IMR-90 (cell line): Measurements from ENCODE around the gene PROK2. TPM values are rescaled to one million over a fixed set of nuclear protein-coding genes. Genes with fewer than 3 reads are reported as not detected.

Source experiments
- ATAC-seq: fragments of 200-7000 bp; cut with Tn5 transposase; 2 replicates; pipeline ENCODE4 v1.9.1; 2020; ENCODE audit warnings: low read depth, mild to moderate bottlenecking, moderate library complexity
- BruUV-seq: library from RNA; stranded (reverse); fragments of 400-500 nt; replicated peaks from 2 replicates; lab custom pipeline; 2021; lab: Mats Ljungman, UMichigan
- CTCF ChIA-PET: fragments of 300-600 bp; formaldehyde crosslinking; extraction: SDS; loops from one replicate; lab custom pipeline; 2021; ENCODE audit warnings: antibody characterized with exemption; lab: Yijun Ruan, JAX
- POLR2A ChIA-PET: fragments of 300-600 bp; sonication (Branson Sonifier 250); formaldehyde crosslinking; loops from one replicate; lab custom pipeline; 2022; ENCODE audit warnings: antibody characterized with exemption; ENCODE audit not compliant: unreplicated experiment; lab: Charles Lee
- DNase-seq: peaks from one replicate; pipeline ENCODE4 v3.0.0; 2013
- H2AFZ ChIP-seq: replicated peaks from 2 replicates; pipeline ENCODE3; 2013; ENCODE audit warnings: low read length, mild to moderate bottlenecking; ENCODE audit not compliant: poor library complexity
- H2AK5ac ChIP-seq: 2 replicates; pipeline ENCODE4 v1.6.1; 2013; ENCODE audit warnings: low read depth, low read length, inconsistent platforms
- H2AK9ac ChIP-seq: replicated peaks from 2 replicates; pipeline ENCODE3; 2013; ENCODE audit warnings: mild to moderate bottlenecking, low read depth, low read length, moderate library complexity; ENCODE audit not compliant: poor library complexity
- H2BK120ac ChIP-seq: 2 replicates; pipeline ENCODE4 v1.6.1; 2013; ENCODE audit warnings: low read depth, low read length, inconsistent platforms
- H2BK15ac ChIP-seq: 3 replicates; pipeline ENCODE4 v1.6.1; 2013; ENCODE audit warnings: low read depth, low read length, inconsistent platforms
- H2BK20ac ChIP-seq: 2 replicates; pipeline ENCODE4 v1.6.1; 2013; ENCODE audit warnings: low read depth, mild to moderate bottlenecking, inconsistent platforms, low read length, moderate library complexity
- H2BK5ac ChIP-seq: 2 replicates; pipeline ENCODE4 v1.6.1; 2013; ENCODE audit warnings: mild to moderate bottlenecking, low read depth, low read length, inconsistent platforms; ENCODE audit not compliant: poor library complexity, severe bottlenecking
- H3K14ac ChIP-seq: replicated peaks from 2 replicates; pipeline ENCODE4 v1.6.1; 2013; ENCODE audit warnings: low read depth, low read length, inconsistent platforms
- H3K18ac ChIP-seq: 2 replicates; pipeline ENCODE4 v1.6.1; 2013; ENCODE audit warnings: low read depth, low read length, control low read depth
- H3K23ac ChIP-seq: 2 replicates; pipeline ENCODE4 v1.6.1; 2013; ENCODE audit warnings: low read depth, low read length, inconsistent platforms
- H3K27ac ChIP-seq: 2 replicates; pipeline ENCODE4 v1.5.1; 2013; ENCODE audit warnings: mild to moderate bottlenecking, control low read depth, low read length; ENCODE audit not compliant: insufficient read depth
- H3K27me3 ChIP-seq: 2 replicates; pipeline ENCODE4 v1.6.1; 2013; ENCODE audit warnings: low read length; ENCODE audit not compliant: control insufficient read depth, insufficient read depth
- H3K36me3 ChIP-seq: 2 replicates; pipeline ENCODE4 v1.6.1; 2013; ENCODE audit warnings: low read length, mixed read lengths; ENCODE audit not compliant: control insufficient read depth, insufficient read depth
- H3K4ac ChIP-seq: 2 replicates; pipeline ENCODE4 v1.6.1; 2013; ENCODE audit warnings: low read depth, low read length, inconsistent platforms
- H3K4me1 ChIP-seq: 2 replicates; pipeline ENCODE4 v1.6.1; 2013; ENCODE audit warnings: low read length, mixed read lengths; ENCODE audit not compliant: control insufficient read depth, insufficient read depth
- H3K4me2 ChIP-seq: 2 replicates; pipeline ENCODE4 v1.6.1; 2013; ENCODE audit warnings: low read depth, mild to moderate bottlenecking, control low read depth, low read length, moderate library complexity
- H3K4me3 ChIP-seq: 2 replicates; pipeline ENCODE4 v1.5.1; 2013; ENCODE audit warnings: low read depth, mild to moderate bottlenecking, control low read depth, low read length, moderate library complexity; ENCODE audit not compliant: insufficient read depth
- H3K56ac ChIP-seq: 2 replicates; pipeline ENCODE4 v1.6.1; 2013; ENCODE audit warnings: low read length, inconsistent platforms; ENCODE audit not compliant: insufficient read depth; ENCODE audit errors: extremely low read depth
- H3K79me1 ChIP-seq, 2 experiments: 2 replicates each; pipeline ENCODE4 v1.6.1; 2013; ENCODE audit warnings: low read length in 2 of 2, inconsistent platforms in 1 of 2, low read depth in 1 of 2
- H3K9ac ChIP-seq: 2 replicates; pipeline ENCODE4 v1.6.1; 2013; ENCODE audit warnings: low read depth, low read length, control low read depth
- H3K9me1 ChIP-seq: 2 replicates; pipeline ENCODE4 v1.6.1; 2013; ENCODE audit warnings: low read length, inconsistent platforms; ENCODE audit not compliant: insufficient read depth
- H3K9me3 ChIP-seq: 2 replicates; pipeline ENCODE4 v1.6.1; 2013; ENCODE audit warnings: low read length; ENCODE audit not compliant: control insufficient read depth, insufficient read depth
- H4K20me1 ChIP-seq: 2 replicates; pipeline ENCODE4 v1.6.1; 2013; ENCODE audit warnings: low read length, inconsistent platforms; ENCODE audit not compliant: insufficient read depth
- H4K5ac ChIP-seq: 2 replicates; pipeline ENCODE4 v1.6.1; 2013; ENCODE audit warnings: mild to moderate bottlenecking, low read depth, low read length, control low read depth
- H4K8ac ChIP-seq, 2 experiments: 2 replicates each; pipeline ENCODE4 v1.6.1; 2013; ENCODE audit warnings: low read depth in 2 of 2, low read length in 2 of 2, control low read depth in 1 of 2, inconsistent platforms in 1 of 2
- H4K91ac ChIP-seq: 2 replicates; pipeline ENCODE4 v1.6.1; 2013; ENCODE audit warnings: low read depth, low read length, inconsistent platforms; ENCODE audit not compliant: insufficient read depth
- SMC3 ChIP-seq: fragments of 150-350 bp; IDR thresholded peaks from 2 replicates; pipeline ENCODE4 v1.6.1; 2016; ENCODE audit warnings: low read depth, mild to moderate bottlenecking, antibody characterized with exemption, low read length, moderate library complexity
- WGBS, 2 experiments: methylation state at CpG; one replicate each; pipeline versions ENCODE4 v1.1.5 to v1.1.7; 2013; ENCODE audit warnings: missing lambda C conversion rate in 2 of 2; ENCODE audit not compliant: insufficient read length in 1 of 2; ENCODE audit errors: extremely low coverage in 2 of 2; 5-methylcytosine and 5-hydroxymethylcytosine counted together
- dilution Hi-C: fragments of 300-500 bp; cut with HindIII; formaldehyde crosslinking; loops from one replicate; pipeline ENCODE4 v1.14.3; 2018; ENCODE audit warnings: low sequenced_read_pairs; ENCODE audit not compliant: unreplicated experiment
- in situ Hi-C: fragments of 300-500 bp; cut with MboI; formaldehyde crosslinking; loops from 3 replicates; pipeline ENCODE4 v1.14.3; 2019; ENCODE audit warnings: low sequenced_read_pairs, inconsistent platforms, mixed read lengths
- intact Hi-C: fragments of 100-400 bp; cut with micrococcal nuclease; formaldehyde crosslinking; loops from 2 replicates; pipeline ENCODE4 v1.10.0; 2022
- polyA plus RNA-seq, 3 experiments: library from polyadenylated mRNA; depleted of rRNA; stranded (reverse); fragments of >200 nt; gene quantifications; 2 replicates each; pipeline ENCODE4 v1.2.3, GENCODE V29; 2012; ENCODE audit warnings: low replicate concordance in 1 of 3
- total RNA-seq: library from RNA; depleted of rRNA; stranded (reverse); fragments of >200 nt; gene quantifications from 2 replicates; pipeline ENCODE4 v1.2.3, GENCODE V29; 2012
- TF ChIP-seq, protein P1 (sequence below): conservative IDR thresholded peaks from 2 replicates; pipeline ENCODE4 v1.5.1; 2012; ENCODE audit warnings: mild to moderate bottlenecking, low read depth, low read length, improper control_type of control experiment

The PROK2 gene
- total and polyA plus RNA-seq, 2 of the 4 experiments (the other 2 are of a cell fraction), result not detected

- Histone ChIP-seq H2BK5ac (no peak overlapping the region), H4K91ac (no peak overlapping the region), H3K4me2 (no peak overlapping the region), H4K20me1 (no peaks in the 10 kb centered on the region), H3K36me3 (no peaks in the 10 kb centered on the region), H3K79me1 (no peaks in the 10 kb centered on the region), H2AFZ (no peak overlapping the region), H3K27ac (no peak overlapping the region), H3K4me1 (no peaks in the 10 kb centered on the region), H3K14ac (no peak overlapping the region), H3K23ac (no peak overlapping the region), H3K9me3 (no peaks in the 10 kb centered on the region), H3K18ac (no peak overlapping the region), H3K56ac (no peak overlapping the region), H2BK15ac (no peak overlapping the region), H2AK9ac (no peak overlapping the region), H3K4me3 (no peak overlapping the region), H2BK120ac (no peak overlapping the region), H2BK20ac (no peak overlapping the region), H3K4ac (no peak overlapping the region), H3K9ac (no peak overlapping the region), H4K5ac (no peak overlapping the region), H3K27me3 (peaks cover 2% of the 10 kb centered on the region; the same call in 1 of the 2 replicates), H3K9me1 (no peaks in the 10 kb centered on the region), H2AK5ac (no peak overlapping the region), H4K8ac (no peak overlapping the region)
- dilution Hi-C loops (no loop called here), in situ Hi-C loops (no loop called here), intact Hi-C loops (no loop called here)
- ATAC-seq, result no peak
- TF ChIP-seq, protein P1, sequence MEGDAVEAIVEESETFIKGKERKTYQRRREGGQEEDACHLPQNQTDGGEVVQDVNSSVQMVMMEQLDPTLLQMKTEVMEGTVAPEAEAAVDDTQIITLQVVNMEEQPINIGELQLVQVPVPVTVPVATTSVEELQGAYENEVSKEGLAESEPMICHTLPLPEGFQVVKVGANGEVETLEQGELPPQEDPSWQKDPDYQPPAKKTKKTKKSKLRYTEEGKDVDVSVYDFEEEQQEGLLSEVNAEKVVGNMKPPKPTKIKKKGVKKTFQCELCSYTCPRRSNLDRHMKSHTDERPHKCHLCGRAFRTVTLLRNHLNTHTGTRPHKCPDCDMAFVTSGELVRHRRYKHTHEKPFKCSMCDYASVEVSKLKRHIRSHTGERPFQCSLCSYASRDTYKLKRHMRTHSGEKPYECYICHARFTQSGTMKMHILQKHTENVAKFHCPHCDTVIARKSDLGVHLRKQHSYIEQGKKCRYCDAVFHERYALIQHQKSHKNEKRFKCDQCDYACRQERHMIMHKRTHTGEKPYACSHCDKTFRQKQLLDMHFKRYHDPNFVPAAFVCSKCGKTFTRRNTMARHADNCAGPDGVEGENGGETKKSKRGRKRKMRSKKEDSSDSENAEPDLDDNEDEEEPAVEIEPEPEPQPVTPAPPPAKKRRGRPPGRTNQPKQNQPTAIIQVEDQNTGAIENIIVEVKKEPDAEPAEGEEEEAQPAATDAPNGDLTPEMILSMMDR, result no peak
- no peak for TF ChIP-seq SMC3
- WGBS, 2 experiments, result 60% methylated on average over 4 of the region's 6 CpGs; no CpG with 5 or more reads in 1 of the 2 experiments
- no peak for DNase-seq
- ChIA-PET POLR2A (no interaction called here), CTCF (no interaction called here)
- BruUV-seq, result no TSS peak
Observed at GRCh38 chr3:71809321-71810026, 24.5 kb upstream of the PROK2 start.
